NCI-H446 treated with DMSO at 0.1 percent for 48 hours (cell line): Measurements from ENCODE around the gene SGK1.
A peak's percentile ranks its signal among the peaks of the same experiment; 100 is the strongest.
"Not testable (repeated sequence)": the region's sequence is repeated elsewhere in the genome, so short reads cannot be mapped to it uniquely, and the experiment has no call there.

Experiments used
- DNase-seq: peaks from one replicate; lab custom pipeline; 2025; lab: John Stamatoyannopoulos, UW

Gene SGK1

DNA sequence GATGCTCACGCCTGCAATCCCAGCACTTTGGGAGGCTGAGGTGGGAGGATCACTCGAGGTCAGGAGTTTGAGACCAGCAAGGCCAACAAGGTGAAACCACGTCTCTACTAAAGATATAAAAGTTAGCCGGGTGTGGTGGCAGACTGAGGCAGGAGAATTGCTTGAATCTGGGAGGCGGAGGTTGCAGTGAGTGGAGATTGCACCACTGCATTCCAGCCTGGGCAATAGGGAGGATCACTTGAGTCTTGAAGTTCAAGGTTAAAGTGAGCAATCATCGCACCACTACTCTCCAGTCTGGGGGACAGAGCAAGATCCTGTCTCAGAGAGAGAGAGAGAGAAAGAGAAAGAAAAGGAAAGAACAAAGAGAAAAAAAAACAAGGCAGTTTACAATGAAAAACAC is 13.5 kb downstream of the SGK1 start:
- not testable (repeated sequence) for DNase-seq

DNA sequence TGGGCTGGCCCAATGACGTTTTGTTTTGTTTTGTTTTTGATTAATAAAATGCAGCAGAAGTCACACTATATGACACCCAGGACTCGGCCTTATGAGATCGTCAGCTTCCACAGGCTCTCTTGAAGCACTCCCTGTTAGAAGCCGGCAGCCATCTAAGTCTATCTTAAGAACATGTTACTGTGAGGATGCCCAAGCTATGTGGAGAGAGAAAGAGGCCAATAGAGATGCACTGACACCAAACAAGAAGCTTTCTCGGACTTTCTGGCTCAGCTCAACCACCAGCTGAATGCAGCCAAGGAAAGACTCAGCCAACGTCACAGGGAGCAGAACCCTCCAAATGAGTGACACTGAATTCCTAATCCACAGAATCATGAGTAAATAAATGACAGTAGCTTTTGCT is 14.0 kb downstream of the SGK1 start:
- DNase-seq: no peak

DNA sequence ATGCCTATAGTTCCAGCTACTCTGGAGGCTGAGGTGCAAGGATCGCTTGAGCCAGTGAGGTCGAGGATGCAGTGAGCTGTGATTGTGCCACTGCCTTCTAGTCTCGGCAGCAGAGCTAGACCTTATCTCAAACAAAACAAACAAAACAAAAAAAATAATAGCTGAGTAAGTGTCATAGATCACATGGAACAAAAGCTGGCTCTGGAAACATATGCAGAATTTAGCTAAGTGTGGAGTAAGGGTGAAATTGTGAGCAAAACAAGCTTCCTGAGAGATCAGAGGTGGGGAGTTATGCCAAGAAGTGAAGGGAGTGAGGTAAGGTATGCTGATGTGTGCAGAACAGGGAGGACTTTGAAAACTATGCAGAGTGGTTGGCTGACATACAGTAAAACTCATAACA is 18.7 kb downstream of the SGK1 start:
- DNase-seq: no peak

DNA sequence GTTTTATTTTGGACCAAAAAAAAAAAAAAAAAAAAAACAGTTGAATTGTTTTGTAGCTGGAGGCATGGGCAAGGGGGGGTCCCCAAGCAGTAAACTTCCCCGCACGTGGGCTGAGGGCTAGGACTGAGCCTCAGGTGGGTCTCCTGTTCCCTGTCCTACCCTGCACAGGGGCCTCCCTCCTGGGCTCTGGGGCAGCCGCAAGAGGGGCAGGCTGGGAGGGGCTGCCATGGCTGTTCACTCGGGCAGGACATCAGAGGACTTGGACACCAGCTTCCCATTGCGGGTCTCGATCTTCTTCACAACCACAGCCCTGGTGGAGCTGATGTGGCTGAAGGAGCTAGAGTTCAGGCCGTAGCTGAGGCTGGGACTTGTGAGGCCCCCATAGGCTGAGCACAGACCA is 21.1 kb downstream of the SGK1 start:
- no peak for DNase-seq

DNA sequence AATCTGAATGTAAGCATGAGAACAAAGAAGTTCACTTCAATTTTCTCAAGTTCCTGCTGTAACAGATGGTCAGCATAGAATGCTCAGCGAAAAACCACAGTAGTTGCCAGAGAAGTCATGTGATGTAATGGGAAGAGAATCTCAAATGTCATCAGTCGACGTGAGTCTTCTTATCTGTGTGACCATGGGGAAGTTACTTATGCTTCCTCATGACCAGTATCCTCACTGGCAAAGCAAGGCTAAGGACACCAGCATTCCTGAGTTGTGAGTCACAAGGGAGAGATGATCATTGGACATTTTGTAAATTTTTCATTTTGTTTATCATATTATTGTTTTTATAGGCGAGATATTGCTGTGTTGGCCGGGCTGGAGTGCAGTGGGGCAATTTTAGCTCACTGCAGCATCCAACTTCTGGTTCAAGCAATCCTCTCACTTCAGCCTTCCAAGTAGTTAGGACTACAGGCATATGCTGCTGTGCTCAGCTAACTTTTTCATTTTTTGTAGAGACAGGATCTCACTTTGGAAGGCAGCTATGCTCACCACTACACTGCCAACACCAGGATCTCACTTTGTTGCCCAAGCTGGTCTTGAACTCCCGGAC is 21.9 kb downstream of the SGK1 start:
- DNase-seq: peak; percentile 81

DNA sequence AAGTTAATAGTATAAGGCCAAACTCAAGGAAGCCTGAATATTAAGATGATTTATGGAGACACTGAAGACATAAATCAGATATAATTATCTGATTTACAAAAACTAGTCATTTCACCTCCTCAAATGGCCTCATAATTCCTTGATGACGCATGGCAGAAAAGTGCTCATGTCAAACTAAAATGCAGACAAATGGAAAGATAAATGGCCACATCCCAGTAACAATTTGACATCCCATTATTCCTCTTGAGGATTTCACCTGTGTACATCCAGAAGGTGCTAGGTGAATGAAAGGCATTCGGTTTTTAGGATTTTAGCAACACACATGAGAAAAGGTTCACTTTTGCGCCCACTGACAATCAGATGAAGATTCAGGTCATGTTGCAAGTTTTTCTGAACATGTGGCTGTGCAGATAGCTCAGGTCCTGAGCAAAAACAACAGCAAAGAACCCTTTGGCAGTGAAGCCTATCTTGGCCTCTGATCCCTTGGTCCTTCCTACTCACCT is 24.2 kb downstream of the SGK1 start:
- DNase-seq: no peak

DNA sequence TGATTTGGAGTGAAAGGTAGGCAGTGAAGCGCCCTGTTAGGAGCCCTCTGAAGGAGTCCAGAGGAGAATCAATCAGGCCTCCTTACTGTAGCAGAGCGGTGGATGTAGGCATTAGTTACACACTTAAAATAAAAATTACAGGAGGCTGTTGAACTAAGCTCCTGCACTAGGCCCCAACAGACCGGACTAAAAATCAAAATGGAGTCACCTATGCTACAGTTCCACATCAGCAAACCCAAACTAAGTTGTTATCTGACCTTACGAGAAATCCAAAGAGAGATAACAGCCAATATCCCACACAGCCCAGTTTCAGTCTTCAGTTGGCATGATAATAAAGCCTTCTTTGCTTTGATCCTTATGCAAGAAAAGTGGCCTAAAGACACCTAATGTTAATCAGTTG is 26.8 kb downstream of the SGK1 start:
- no peak for DNase-seq

DNA sequence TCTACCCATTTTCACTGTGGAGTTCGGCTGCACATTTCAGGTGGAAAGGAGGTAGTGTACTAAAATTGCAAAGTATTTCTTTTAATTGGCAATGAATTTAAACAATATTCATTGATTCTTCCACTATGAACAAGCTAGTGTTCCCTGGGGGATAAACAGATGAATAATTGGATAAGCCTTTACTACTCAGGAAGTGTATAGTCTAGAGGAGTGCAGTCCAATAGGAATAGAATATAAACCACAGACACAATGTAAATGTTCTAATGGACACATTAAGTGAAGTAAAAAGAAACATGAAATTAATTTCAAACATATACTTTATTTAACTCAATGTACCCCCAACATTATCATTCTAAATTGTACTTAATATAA is 28.7 kb downstream of the SGK1 start:
- DNase-seq: no peak

DNA sequence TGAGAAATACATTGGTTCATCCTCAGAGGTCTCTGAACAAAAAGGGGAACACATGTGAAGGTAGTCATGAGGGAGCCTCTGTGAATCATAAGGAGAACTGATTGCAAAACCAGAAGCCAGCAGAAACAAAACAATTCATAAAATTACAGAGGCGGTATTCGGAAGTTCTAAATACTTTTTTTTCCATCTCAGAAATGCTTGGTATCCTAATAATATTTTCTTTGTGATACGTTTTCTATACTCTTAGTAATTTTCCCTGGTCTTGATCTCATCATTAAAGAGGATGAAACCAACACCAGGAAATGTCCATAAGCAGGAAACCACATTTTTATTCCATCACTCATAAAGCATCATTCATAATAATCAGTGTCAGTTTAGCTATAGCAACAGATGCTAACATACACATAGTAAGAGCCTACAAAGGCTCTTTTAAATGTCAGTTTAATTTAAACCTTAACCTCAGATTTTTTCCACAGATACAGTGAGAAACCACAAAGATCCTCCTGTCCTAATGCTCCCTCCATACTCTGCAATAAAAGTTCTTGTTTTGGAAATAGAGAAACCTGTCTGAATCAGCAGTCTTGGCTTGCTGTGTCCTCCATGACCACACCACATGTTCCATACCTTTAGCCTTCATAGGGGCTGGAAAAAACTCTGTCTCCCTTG is 29.2 kb downstream of the SGK1 start:
- no peak for DNase-seq

DNA sequence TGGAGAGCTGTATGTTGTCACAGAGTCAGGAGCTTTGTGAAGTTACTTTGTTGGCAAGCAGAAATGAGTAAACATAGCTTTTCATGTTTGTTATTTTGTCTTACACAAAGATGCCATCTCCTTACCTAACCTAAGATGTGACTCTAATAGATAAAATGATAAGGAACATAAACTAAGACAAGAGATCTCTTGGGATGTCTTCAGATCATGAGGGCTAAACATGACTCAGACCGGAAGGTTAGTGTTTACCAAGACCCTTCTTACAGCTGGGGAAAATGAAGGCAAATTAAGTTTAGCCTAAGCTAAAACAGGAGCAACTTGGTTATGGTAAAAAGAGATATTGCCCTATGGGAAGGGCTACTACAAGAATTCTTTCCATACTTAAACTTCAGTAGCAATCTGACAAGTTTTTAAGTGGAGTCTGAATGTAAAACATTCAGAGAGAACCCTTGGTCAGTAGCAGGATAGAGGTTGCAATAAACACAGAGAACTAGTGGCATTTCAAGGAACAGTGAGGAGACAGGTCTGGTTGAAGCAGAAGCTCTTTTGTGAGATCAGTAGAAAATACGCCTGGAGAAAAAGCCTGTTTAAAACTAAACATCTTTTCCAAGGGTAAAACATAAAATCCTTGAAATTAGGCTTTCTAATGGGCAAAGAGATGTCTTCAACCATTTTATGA is 29.9 kb downstream of the SGK1 start:
- DNase-seq: no peak

DNA sequence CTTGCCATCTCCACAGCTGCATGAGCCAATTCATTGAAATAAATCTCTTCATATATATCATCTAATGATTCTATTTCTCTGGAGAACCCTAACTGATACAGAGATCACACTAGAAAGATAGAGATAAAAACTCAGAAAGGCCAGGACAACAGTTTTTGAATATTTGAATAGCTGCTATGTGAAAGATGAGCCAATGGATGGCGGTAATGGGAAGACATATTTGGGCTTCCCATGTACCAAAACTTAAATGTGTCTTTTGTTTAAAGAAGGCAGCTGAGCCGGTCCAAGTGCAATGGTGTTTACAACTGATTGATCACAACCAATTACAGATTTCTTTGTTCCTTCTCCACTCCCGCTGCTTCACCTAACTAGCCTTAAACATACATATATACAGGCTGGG is 35.1 kb downstream of the SGK1 start:
- DNase-seq: no peak

DNA sequence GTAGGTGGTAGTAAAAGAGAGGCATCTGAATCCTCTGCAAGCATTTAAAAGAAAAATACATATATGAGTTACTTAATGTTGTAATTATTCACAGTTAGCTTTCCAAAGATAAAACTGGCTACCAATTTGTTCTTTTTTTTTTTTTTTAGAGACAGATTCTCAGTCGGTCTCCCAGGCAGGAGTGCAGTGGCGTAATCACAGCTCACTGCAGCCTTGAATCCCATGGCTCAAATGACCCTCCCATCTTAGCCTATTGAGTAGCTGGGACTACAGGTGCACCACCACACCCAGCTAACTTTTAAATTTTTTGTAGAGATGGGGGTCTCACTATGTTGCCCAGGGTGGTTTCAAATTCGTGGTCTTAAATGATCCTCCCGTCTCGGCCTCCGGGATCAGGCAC is 36.5 kb downstream of the SGK1 start:
- no peak for DNase-seq

DNA sequence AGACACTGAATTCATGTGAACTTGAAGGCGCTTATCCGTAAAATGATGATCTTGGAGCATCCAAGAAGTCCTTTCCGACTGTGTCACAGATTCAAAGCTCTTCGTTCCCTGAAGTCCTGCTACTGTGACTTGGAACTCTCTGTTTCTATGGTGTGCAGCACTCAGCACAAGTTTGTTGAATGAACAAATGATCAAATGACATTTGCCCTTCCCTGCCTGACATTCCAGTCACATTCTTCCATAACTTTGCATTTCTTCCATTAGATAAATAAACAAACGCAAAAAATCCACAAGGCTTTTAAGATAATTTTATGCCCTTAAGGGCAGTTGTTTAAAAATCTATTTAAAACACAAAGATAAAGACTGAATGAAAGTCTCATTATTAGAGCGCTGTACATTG is 39.9 kb downstream of the SGK1 start:
- DNase-seq: no peak

DNA sequence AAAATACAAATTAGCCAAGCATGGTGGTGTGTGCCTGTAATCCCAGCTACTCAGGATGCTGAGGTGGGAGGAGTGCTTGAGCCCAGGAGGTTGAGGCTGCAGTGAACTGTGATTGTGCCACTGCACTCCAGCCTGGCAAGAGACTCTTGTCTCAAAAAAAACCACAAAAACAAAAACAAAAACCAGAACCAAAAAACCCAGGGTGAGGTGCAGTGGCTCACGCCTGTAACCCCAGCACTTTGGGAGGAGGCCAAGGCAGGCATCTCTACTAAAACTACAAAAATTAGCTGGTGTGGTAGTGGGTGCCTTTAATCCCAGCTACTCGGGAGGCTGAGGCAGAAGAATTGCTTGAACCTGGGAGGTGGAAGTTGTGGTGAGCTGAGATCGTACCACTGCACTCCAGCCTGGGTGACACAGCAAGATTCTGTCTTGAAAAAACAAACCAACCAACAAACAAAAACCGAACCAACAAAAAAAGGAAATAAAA is 41.0 kb downstream of the SGK1 start:
- DNase-seq: not testable (repeated sequence)

DNA sequence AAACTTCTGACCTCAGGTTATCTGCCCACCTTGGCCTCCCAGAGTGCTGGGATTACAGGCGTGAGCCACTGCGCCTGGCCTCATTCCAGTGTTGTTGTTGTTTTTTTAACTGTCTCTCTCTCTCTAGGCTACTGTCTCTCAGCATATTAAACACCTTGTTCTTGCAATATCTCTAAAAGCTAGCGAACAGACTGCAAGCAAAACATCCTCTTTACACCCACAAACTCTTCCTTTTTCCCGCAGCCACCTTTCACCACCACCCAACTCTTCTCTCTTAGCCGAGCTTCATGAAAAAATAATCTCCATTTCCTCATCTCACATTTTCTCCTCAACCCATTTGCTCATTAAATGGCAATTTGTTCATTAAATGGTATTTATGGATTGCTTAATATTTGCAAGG is 45.5 kb downstream of the SGK1 start:
- no peak for DNase-seq

DNA sequence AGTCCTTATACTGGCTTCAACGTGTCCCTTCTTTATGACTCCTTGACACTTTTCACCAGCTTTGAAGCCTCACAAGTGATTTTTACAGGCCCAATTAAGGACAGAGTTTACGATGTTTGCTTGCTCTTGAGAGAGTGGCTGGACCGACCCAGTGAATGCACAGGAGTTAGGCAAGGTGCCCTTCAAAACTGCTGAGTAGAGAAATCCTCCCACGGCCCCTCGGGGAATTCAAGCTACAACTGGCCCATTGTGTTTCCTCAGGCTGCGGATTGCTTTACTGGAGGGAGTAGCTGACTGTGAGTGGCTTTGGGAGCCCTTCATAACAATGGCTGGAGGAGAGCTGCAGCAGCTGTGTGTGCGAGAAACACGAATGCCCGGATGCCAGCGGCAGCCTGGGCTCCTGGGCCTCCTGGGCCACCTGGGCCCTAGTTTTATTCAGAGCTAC is 50.0 kb downstream of the SGK1 start:
- DNase-seq: no peak

DNA sequence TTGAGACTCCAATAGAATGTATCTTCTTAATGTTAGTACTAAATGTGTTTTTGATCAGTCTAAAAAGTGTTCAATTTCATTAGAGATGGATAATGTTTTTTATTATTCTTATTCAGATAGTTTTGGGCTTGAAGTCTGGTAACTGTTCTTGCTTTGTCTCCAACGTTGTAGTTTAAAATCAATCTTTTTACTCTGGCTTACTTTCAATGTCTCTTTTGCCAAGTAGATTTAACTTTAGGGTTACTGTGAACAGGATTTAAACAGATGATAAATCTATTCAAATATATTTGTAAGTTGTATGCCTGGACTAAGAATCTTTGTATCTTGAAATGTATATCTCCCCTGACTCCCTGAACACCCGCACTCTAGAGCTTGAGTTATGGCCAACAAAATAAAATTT is 51.1 kb downstream of the SGK1 start:
- DNase-seq: no peak

DNA sequence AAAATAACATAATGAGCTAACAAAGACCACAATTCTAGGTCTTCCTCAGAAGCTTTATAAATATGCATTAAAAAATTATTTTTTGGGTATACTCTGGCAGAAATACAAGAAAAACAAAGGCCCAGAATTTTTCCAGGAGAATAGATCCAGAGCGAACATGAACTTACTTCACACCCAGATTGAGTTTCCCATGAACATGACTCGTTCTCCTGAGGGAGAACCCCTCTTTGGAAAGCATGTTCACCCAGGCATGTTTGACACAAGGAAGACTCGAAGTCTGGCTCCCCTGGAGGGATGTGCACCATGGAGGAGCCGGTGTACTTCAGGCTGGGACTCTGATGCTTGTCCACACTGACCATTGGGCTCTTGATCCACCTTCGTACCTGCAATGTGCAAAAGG is 56.1 kb downstream of the SGK1 start:
- DNase-seq: no peak

DNA sequence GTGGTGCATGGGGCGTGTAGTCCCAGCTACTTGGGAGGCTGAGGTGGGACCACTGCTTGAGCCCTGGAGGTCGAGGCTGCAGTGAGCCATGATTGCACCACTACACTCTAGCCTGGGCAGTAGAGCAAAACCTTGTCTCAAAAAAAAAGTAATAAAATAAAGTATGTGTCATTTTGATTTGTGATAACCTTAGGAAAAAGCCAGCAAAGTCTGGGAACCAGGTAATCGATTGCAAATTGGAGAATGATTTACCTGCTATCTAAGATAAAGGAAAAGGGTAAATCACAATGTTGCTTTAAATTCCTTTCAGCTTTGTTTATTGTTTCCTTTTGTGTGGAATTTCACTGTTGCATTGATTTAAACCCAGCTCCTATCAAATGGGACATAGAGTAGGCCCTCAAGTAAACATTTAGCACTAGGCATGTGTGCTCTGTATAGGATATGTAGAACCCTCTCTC is 59.0 kb downstream of the SGK1 start:
- DNase-seq: no peak

DNA sequence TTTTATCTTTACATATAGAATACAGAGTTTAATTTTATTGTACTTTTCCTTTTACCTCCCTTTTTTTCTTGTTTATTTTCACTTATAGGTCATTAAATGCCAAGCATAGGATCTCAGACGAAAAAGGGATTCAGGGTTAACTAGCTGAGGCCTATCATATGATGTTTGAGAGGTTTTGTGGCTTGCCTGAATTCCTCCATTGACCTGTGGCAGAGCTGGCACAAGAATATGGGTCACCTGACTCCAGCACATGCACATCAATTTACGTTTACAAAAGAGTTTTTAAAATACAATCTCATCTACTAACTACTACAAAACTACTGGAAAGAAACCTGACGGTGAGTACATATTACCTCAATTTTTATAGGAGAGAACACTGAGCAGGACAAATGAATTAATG is 60.4 kb downstream of the SGK1 start:
- DNase-seq: no peak

DNA sequence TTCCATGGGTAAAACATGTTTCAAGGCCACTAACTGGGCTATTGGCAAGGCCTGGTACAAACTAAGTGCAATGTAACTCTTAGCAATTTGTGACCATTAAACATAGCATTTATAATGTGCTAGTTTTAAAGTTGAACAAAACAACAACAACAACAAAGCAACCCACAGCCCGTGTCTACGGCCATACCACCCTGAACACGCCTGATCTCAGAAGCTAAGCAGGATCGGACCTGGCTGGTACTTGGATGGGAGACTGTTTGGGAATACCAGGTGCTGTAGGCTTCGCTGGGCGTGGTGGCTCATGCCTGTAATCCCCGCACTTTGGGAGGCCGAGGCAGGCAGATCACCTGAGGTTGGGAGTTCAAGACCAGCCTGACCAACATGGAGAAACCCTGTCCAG is 61.0 kb downstream of the SGK1 start:
- no peak for DNase-seq

DNA sequence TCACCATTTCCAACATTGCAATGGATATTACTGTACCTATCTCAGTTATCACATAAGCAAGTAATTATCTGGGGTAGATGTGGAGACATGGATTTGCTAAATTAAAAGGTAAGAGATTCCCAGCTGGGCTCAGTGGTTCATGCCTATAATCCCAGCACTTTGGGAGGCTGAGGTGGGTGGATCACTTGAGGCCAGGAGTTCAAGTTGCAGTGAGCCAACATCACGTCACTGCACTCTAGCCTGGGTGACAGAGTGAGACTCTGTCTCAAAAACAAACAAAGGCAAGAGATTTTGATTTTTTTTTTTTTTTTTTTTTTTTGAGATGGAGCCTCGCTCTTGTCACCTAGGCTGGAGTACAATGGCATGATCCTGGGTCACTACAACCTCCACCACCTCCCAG is 62.6 kb downstream of the SGK1 start:
- DNase-seq: not testable (repeated sequence)

DNA sequence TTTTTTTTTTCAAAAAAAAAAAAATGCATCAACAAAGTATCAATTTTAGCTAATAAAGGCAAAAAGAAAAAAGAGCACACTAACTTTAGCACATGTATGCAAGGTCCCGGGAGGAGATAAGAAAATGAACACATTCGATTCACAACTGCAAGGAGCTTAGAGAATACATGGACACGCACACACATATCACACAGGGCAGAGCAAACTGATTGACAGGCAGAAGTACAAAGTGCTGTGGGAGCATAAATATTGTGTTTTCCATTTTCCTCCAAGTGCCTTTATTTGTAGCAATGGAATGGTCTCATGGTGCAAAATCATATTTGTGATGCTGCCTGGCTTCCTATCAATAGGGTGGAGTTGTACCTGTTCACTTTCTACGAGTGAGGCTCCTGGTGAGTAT is 63.8 kb downstream of the SGK1 start:
- DNase-seq: no peak
